Stimulated activated CD4-positive, alpha-beta T cell treated with anti-CD3 and anti-CD28 coated beads, TNF-alpha, amount 100 ng/mL, for 4 hours (primary cell): ENCODE results near the gene KRTAP4-9.
"Not testable (repeated sequence)": the region's sequence is repeated elsewhere in the genome, so short reads cannot be mapped to it uniquely, and the experiment has no call there.

ENCODE experiments used
- DNase-seq, 3 experiments: peaks; one replicate each; pipeline ENCODE4 v3.0.0-alpha.2; 2020; ENCODE audit warnings: low read depth in 3 of 3

KRTAP4-9 gene

GRCh38 chr17:41098042-41098441 lies 7.1 kb upstream of the KRTAP4-9 start, which contains the start of gene KRTAP4-8:
Gene KRTAP4-8 (minus strand): TSS chr17:41098142. CDS start chr17:41098084, 58 bp downstream.
- DNase-seq, result no peak

GRCh38 chr17:41098481-41098880 lies 6.7 kb upstream of the KRTAP4-9 start:
- no peak for DNase-seq

- not testable (repeated sequence) for DNase-seq
Observed at GRCh38 chr17:41099682-41100480, 5.3 kb upstream of the KRTAP4-9 start.

GRCh38 chr17:41101586-41102259 lies 3.5 kb upstream of the KRTAP4-9 start, which contains the start of gene KRTAP4-16:
Gene KRTAP4-16 (minus strand): TSS chr17:41102209. CDS start chr17:41102209, 0 bp downstream.
- DNase-seq, result no peak

GRCh38 chr17:41103896-41104295 lies 1.3 kb upstream of the KRTAP4-9 start:
- DNase-seq, result no peak

- DNase-seq, result not testable (repeated sequence)
Observed at GRCh38 chr17:41104386-41105038, 677 bp upstream of the KRTAP4-9 start.

- DNase-seq, result no peak
Observed at GRCh38 chr17:41107941-41108450, 2.8 kb downstream of the KRTAP4-9 start.

- DNase-seq, result not testable (repeated sequence)
Observed at GRCh38 chr17:41108728-41109386, 3.7 kb downstream of the KRTAP4-9 start.

GRCh38 chr17:41111151-41111885 lies 6.1 kb downstream of the KRTAP4-9 start:
- DNase-seq, result no peak

- DNase-seq, result no peak
Observed at GRCh38 chr17:41116297-41116696, 11.1 kb downstream of the KRTAP4-9 start.

- not testable (repeated sequence) for DNase-seq
Observed at GRCh38 chr17:41117846-41118386, 12.7 kb downstream of the KRTAP4-9 start, which contains the start of gene KRTAP4-11. Gene KRTAP4-11 (minus strand): TSS chr17:41118373. CDS start chr17:41118315, 58 bp downstream.

GRCh38 chr17:41118721-41119120 lies 13.5 kb downstream of the KRTAP4-9 start:
- DNase-seq, result no peak

- not testable (repeated sequence) for DNase-seq
Observed at GRCh38 chr17:41119696-41120690, 14.8 kb downstream of the KRTAP4-9 start.

GRCh38 chr17:41121742-41122141 lies 16.6 kb downstream of the KRTAP4-9 start:
- no peak for DNase-seq

GRCh38 chr17:41123292-41123990 lies 18.3 kb downstream of the KRTAP4-9 start:
- DNase-seq, result not testable (repeated sequence)

GRCh38 chr17:41123991-41124371 lies 18.8 kb downstream of the KRTAP4-9 start, which contains the start of gene KRTAP4-12:
Gene KRTAP4-12 (minus strand): TSS chr17:41124182. CDS start chr17:41124122, 60 bp downstream.
- not testable (repeated sequence) for DNase-seq

- no peak for DNase-seq
Observed at GRCh38 chr17:41125064-41125463, 19.9 kb downstream of the KRTAP4-9 start.

GRCh38 chr17:41126412-41126811 lies 21.2 kb downstream of the KRTAP4-9 start:
- DNase-seq, result no peak
